ENCODE data around the gene TBC1D4.
"Not testable (repeated sequence)": the region's sequence is repeated elsewhere in the genome, so short reads cannot be mapped to it uniquely, and the experiment has no call there.

TBC1D4 gene

GRCh38 chr13:75312884-75313520, 169.0 kb downstream of the TBC1D4 start:
- DNase-seq, result no peak

DNA sequence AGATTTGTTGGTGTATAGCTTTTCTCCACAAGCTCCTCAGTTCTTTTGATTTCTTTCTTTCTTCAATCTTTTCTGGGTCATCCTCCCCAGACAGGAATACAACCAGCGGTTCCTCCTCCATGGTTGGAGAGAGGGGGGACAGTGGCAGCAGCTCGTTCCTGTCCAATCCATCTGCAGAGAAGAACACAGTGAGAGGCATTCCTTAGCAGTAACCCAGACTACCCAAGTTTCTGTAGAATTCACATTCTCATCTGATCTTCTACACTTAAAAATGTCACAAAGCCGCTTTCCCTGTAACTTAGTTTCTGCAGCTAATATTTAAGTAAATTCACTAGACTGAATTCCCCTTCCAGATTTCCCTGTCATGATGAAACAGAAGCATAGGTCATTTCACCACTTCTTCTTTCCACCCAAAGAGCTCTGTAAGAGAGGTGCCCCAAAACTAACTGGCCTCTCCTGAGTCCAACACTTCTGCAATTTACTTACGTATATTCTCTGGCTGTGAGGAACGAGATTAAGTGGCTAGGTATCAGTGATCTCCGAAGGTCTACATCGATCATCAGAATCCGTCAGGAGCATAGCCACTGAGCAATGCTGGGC, 171.9 kb downstream of the TBC1D4 start:
- DNase-seq, result no peak

- DNase-seq, result no peak
Measured at GRCh38 chr13:75308222-75308621, 173.7 kb downstream of the TBC1D4 start.

GRCh38 chr13:75307370-75307949, 174.5 kb downstream of the TBC1D4 start:
- no peak for DNase-seq

DNA sequence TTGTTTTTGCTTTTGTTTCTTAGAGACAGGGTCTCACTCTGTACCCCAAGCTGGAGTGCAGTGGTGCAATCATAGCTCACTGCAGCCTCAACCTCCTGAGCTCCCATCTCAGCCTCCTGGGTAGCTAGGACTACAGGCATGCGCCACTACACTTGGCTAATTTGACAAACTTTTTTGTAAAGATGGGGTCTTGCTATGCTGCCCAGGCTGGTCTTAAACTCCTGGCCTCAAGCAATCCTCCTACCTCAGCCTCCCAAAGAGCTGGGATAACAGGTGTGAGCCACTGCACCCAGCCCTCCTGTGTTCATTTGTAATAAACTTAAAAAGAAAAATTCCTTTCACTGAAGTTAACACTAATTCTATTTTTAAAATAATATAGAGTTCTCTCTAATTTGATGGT, 175.0 kb downstream of the TBC1D4 start:
- DNase-seq, result not testable (repeated sequence)

- DNase-seq, result no peak
Measured at GRCh38 chr13:75305059-75305458, 176.9 kb downstream of the TBC1D4 start.

DNA sequence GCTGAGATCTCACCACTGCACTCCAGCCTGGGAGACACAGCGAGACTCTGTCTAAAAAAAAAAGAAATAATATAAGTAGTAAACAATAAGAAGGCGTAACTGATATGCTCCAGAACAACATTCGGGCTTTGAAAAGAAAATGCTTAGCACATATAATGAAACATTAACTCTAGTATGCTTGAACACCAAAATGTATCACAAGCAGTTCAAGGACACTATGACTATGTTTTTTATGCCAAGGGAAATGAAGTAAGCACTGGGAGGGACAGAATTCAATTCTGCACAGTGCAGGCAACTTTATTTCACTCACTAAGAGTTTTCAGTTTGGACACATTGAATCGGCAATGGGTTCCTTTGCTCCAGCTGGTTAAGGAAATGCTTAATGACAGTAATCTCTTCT, 178.7 kb downstream of the TBC1D4 start:
- DNase-seq, result no peak

GRCh38 chr13:75302071-75302698, 179.8 kb downstream of the TBC1D4 start:
- no peak for DNase-seq

DNA sequence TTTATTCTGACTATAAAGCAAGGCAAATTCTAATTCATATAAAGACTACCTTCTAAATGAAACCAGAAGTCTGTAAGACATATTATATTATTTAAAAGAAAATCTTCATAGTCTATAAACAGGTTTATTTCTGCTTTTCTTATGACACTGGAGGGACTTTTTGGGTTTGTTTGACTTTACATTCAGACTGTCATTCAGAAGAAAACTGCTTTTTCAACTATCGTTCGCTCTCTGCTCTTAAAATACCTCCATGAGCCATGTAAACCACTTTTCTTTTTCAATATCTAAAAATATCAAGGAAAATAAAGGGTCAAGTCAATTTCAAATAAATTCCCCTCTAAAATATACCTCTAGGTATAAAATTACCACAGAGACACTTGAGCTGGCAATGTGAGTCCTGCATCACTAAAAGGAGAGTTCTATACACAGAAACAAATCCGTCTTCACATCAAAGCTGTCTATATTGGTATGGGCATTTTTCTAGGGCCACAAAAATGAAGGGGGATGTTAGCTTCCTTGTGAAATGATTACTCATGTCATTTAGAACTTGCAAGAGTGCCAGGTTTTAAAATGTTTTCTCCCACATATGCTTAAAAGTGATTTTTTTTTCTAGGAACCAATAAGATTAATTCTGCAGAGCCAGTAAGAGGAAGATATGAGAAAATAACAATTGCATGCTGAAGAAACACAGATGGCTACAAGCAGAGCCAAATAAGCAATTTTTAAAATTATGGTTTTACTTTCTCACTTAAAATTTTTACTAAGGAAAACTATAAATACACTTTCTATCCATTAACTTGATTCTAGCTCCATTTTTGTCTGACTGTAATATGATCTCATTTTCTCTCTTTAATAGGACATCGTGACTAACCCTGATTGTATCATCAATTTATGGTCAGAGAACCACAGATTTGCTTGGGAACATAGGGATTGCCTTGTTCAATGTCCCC, 181.8 kb downstream of the TBC1D4 start:
- no peak for DNase-seq

- no peak for DNase-seq
Measured at GRCh38 chr13:75299246-75299645, 182.7 kb downstream of the TBC1D4 start.

GRCh38 chr13:75296641-75297040, 185.3 kb downstream of the TBC1D4 start:
- DNase-seq, result no peak

DNA sequence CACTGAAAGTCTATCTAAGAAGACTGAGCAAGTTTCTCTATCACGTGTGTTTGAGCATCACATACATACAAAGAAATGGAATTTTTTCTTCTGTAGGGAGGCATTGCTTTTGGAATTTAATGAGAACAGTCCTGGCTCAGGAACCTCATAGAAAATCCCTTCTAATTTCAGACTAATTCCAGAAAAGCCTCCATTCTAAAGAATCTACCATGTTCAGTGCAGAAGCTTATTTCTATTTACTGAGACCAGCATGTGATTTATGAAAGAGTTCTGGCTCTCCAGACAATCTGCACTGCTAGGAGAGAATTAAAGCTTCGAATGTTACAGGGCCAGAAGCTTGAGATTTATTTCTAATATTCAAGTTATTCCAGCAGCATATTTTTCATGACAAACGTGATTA, 186.8 kb downstream of the TBC1D4 start:
- DNase-seq, result no peak

DNA sequence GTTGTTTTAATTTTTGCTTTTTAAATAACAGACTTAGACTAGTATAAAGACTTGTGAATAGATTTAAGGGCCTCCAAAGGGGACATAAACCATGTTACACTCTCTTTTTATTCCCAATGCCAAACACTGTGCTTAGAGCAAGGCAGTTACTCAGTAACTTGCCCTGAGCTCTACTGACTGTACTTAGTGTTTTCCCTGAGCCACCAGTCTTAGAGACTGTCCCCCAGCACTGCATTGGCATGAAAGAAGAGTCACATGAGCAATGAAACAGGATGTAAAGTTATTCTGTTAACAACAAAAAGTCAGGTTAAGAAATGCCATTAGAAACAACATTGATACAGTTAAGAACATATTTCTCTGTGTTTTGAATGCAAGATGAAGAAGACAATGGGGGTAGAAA, 187.9 kb downstream of the TBC1D4 start:
- no peak for DNase-seq

- DNase-seq, result no peak
Measured at GRCh38 chr13:75285310-75285709, 196.7 kb downstream of the TBC1D4 start.

DNA sequence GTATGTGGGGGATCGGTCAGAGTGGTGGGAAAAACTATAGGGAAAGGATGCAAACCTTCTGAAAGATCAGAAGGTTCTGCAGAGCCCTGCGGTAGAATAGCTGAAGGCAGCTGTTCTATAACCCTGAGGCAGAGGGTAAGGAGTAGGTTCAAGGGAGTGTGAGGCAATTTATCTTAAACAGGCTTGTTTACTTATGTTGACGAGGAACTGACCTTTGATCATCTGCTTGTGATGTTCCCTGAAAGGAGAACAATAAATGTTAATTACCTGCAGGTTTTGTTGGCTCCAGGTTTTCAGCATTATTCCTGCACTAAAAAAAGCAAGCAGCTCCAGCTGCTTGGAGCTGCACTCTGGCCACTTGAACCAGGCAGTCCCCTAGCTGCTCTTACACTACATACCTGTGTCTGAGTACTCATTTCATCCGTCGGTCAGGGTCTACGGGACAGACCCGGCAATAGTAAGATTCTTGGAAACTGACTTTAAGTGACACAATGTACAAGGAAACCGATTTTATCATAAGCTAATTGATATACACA, 202.1 kb downstream of the TBC1D4 start:
- no peak for DNase-seq

DNA sequence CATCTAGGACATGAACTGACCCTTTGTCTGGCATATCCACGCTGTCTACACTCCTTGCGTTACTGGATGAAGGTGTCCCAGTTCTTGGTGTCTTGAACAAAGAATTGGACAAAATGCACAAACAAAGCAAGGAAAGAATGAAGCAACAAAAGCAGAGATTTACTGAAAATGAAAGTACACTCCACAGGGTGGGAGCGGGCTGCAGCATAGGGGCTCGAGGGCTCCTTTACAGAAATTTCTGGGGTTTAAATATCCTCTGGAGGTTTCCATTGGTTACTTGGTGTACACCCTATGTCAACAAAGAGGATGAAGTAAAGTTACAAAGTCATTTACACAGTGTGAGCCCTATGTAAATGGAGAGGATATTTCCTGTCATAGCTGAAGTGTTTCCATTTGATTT, 208.3 kb downstream of the TBC1D4 start:
- not testable (repeated sequence) for DNase-seq

GRCh38 chr13:75271846-75272245, 210.1 kb downstream of the TBC1D4 start:
- DNase-seq, result no peak

GRCh38 chr13:75268481-75268880, 213.5 kb downstream of the TBC1D4 start:
- not testable (repeated sequence) for DNase-seq

- no peak for DNase-seq
Measured at GRCh38 chr13:75264611-75265010, 217.4 kb downstream of the TBC1D4 start.

GRCh38 chr13:75263741-75264407, 218.1 kb downstream of the TBC1D4 start:
- DNase-seq, result no peak

GRCh38 chr13:75258159-75258782, 223.7 kb downstream of the TBC1D4 start:
- DNase-seq, result no peak

DNA sequence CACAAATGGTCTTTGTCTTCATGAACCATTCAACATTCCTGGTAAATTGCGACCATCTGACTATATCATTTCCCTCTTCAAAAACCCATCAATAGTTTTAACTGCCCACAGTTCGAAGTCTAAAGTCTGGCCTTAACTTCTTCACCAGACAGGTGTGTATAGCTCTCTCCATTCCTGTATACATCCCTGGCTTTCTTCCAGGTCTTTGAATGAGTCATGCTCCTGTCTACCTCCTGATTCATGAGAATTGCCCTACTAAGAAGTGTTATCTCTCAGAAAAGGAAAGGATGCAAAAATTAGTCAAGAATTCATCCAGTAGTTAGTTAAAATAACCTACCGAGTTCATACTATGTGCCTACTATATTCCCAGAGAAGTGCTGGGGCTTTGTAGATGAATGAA, 225.0 kb downstream of the TBC1D4 start:
- no peak for DNase-seq

All from central memory CD4-positive, alpha-beta T cell (primary cell).